HCT116 (cell line): Measurements from ENCODE around the gene ZNF783. TPM values are rescaled to one million over a fixed set of nuclear protein-coding genes. Genes with fewer than 3 reads are reported as not detected.

Source experiments
- ATAC-seq: fragments of 200-7000 bp; cut with Tn5 transposase; 2 replicates; pipeline ENCODE4 v1.9.1; 2020; ENCODE audit warnings: mild to moderate bottlenecking, moderate library complexity
- BruUV-seq: library from RNA; stranded (reverse); fragments of 400-500 nt; replicated peaks from 2 replicates; lab custom pipeline; 2021; lab: Mats Ljungman, UMichigan
- CTCF ChIA-PET: fragments of 300-600 bp; sonication (Branson Sonifier 250); formaldehyde crosslinking; loops from one replicate; lab custom pipeline; 2021; ENCODE audit warnings: antibody characterized with exemption; lab: Charles Lee
- POLR2A ChIA-PET: fragments of 300-600, 350-600 bp; sonication (Branson Sonifier 250); formaldehyde crosslinking; loops from one replicate; lab custom pipeline; 2021; ENCODE audit warnings: antibody characterized with exemption; lab: Charles Lee
- RAD21 ChIA-PET, 2 experiments: fragments of 300-600 bp; sonication (Branson Sonifier 250); formaldehyde crosslinking; loops; one replicate each; lab custom pipeline; 2023; ENCODE audit warnings: low total read pairs in 2 of 2; ENCODE audit not compliant: uncharacterized antibody in 2 of 2, unreplicated experiment in 2 of 2, low non-redundant PET in 1 of 2; lab: Charles Lee
- DNase-seq: peaks from one replicate; pipeline ENCODE4 v3.0.0-alpha.2; 2010; ENCODE audit warnings: low read depth, low spot score
- H2AFZ ChIP-seq: fragments of 200-600 bp; shearing (Covaris generic), sonication (generic); 2 replicates; pipeline ENCODE4 v1.6.1; 2017; ENCODE audit warnings: low read depth, mixed run types, mixed read lengths, antibody characterized with exemption, low read length; ENCODE audit not compliant: poor library complexity, severe bottlenecking
- H3K27ac ChIP-seq: 2 replicates; pipeline ENCODE4 v1.5.1; 2012; ENCODE audit warnings: low read depth, low read length
- H3K27me3 ChIP-seq: fragments of 200-600 bp; sonication (generic); 2 replicates; pipeline ENCODE4 v1.6.1; 2016; ENCODE audit warnings: mixed run types, low read length, mixed read lengths; ENCODE audit not compliant: insufficient read depth
- H3K36me3 ChIP-seq, 2 experiments: fragments of 200-500 bp in 1 of 2; fragments of 200-600 bp in 1 of 2; sonication (Bioruptor generic) in 1 of 2; sonication (generic) in 1 of 2; 2 replicates each; pipeline versions ENCODE4 v1.5.1 to v1.6.1; 2014 to 2016; ENCODE audit warnings: low read length in 2 of 2, inconsistent platforms in 1 of 2, mixed read lengths in 1 of 2, mixed run types in 1 of 2; ENCODE audit not compliant: insufficient read depth in 2 of 2, control insufficient read depth in 1 of 2
- H3K4me1 ChIP-seq, 2 experiments: fragments of 200-600 bp in 1 of 2; sonication (generic) in 1 of 2; 2 replicates each; pipeline versions ENCODE4 v1.5.1 to v1.6.1; 2012 to 2017; ENCODE audit warnings: low read length in 2 of 2, inconsistent platforms in 1 of 2, mild to moderate bottlenecking in 1 of 2, mixed read lengths in 1 of 2, mixed run types in 1 of 2, moderate library complexity in 1 of 2; ENCODE audit not compliant: insufficient read depth in 2 of 2, control insufficient read depth in 1 of 2
- H3K4me2 ChIP-seq: fragments of 200-600 bp; sonication (generic); 2 replicates; pipeline ENCODE4 v1.6.1; 2017; ENCODE audit warnings: mixed run types, low read length, mixed read lengths
- H3K4me3 ChIP-seq, 2 experiments: fragments of 200-600 bp in 1 of 2; sonication (generic) in 1 of 2; replicated peaks in 1 of 2; 2 replicates each; pipeline ENCODE4 v1.5.1; 2011 to 2016; ENCODE audit warnings: low read length in 2 of 2, control low read depth in 1 of 2, low read depth in 1 of 2, mild to moderate bottlenecking in 1 of 2, mixed read lengths in 1 of 2, mixed run types in 1 of 2
- H3K79me2 ChIP-seq: fragments of 200-600 bp; sonication (generic); 2 replicates; pipeline ENCODE4 v1.6.1; 2017; ENCODE audit warnings: mild to moderate bottlenecking, mixed run types, low read length, moderate library complexity, mixed read lengths; ENCODE audit not compliant: insufficient read depth
- H3K9ac ChIP-seq: fragments of 200-600 bp; sonication (generic); 2 replicates; pipeline ENCODE4 v1.6.1; 2016; ENCODE audit warnings: low read length, mixed read lengths
- H3K9me2 ChIP-seq: fragments of 200-600 bp; sonication (generic), shearing (Covaris generic); 2 replicates; pipeline ENCODE4 v1.6.1; 2017; ENCODE audit warnings: mixed run types, mild to moderate bottlenecking, moderate library complexity; ENCODE audit not compliant: insufficient read depth
- H3K9me3 ChIP-seq, 2 experiments: fragments of 200-500 bp in 1 of 2; fragments of 200-600 bp in 1 of 2; sonication (Bioruptor generic) in 1 of 2; sonication (generic) in 1 of 2; 2 replicates each; pipeline ENCODE4 v1.6.1; 2014 to 2017; ENCODE audit warnings: low read length in 2 of 2, mixed read lengths in 2 of 2, inconsistent platforms in 1 of 2, low read depth in 1 of 2, mild to moderate bottlenecking in 1 of 2, mixed run types in 1 of 2, moderate library complexity in 1 of 2; ENCODE audit not compliant: control insufficient read depth in 1 of 2, insufficient read depth in 1 of 2
- H4K20me1 ChIP-seq: fragments of 200-600 bp; sonication (generic), shearing (Covaris generic); 2 replicates; pipeline ENCODE4 v1.6.1; 2017; ENCODE audit warnings: mixed run types, mild to moderate bottlenecking, moderate library complexity; ENCODE audit not compliant: insufficient read depth
- CBX3 ChIP-seq: IDR thresholded peaks from 2 replicates; pipeline ENCODE4 v1.6.1; 2012; ENCODE audit warnings: low read depth
- ELF1 ChIP-seq: IDR thresholded peaks from 2 replicates; pipeline ENCODE4 v1.6.1; 2012; ENCODE audit warnings: low read depth, borderline replicate concordance
- MAX ChIP-seq: IDR thresholded peaks from 2 replicates; pipeline ENCODE4 v1.6.1; 2012
- POLR2AphosphoS5 ChIP-seq: IDR thresholded peaks from 2 replicates; pipeline ENCODE4 v1.6.1; 2011; ENCODE audit warnings: mild to moderate bottlenecking, low read depth, low read length, moderate library complexity
- RAD21 ChIP-seq: IDR thresholded peaks from 2 replicates; pipeline ENCODE4 v1.6.1; 2012; ENCODE audit warnings: low read depth, mild to moderate bottlenecking
- SP1 ChIP-seq: IDR thresholded peaks from 2 replicates; pipeline ENCODE4 v1.6.1; 2012; ENCODE audit warnings: low read depth
- YY1 ChIP-seq: IDR thresholded peaks from 2 replicates; pipeline ENCODE4 v1.6.1; 2011; ENCODE audit warnings: low read length, low read depth, moderate library complexity, mild to moderate bottlenecking; ENCODE audit not compliant: insufficient replicate concordance; ENCODE audit errors: extremely low read depth
- ZFX ChIP-seq: fragments of 450-650 bp; IDR thresholded peaks from 2 replicates; pipeline ENCODE4 v1.6.1; 2017
- ZNF274 ChIP-seq: fragments of 200-500 bp; sonication (Bioruptor generic); IDR thresholded peaks from 2 replicates; pipeline ENCODE4 v1.6.1; 2014; ENCODE audit warnings: mild to moderate bottlenecking, low read depth, low read length, inconsistent platforms
- intact Hi-C: fragments of 100-400 bp; cut with micrococcal nuclease; formaldehyde crosslinking; loops from 2 replicates; pipeline ENCODE4 v1.10.0; 2022
- total RNA-seq: library from RNA; stranded (reverse); gene quantifications from one replicate; pipeline ENCODE4 v1.2.1, GENCODE V29; 2021; ENCODE audit not compliant: unreplicated experiment
- TF ChIP-seq, protein P1 (sequence below): IDR thresholded peaks from 2 replicates; pipeline ENCODE4 v1.6.1; 2011; ENCODE audit warnings: mild to moderate bottlenecking, low read length, moderate library complexity; ENCODE audit not compliant: insufficient replicate concordance; ENCODE audit errors: extremely low read depth

The ZNF783 gene
- total RNA-seq, 1 experiment from 2014 or later: 12.5 TPM

- peak overlapping the region; percentile 86 for H3K4me2 ChIP-seq
- intact Hi-C loops: loop anchor here (5.0 kb wide), 1 partner anchor 196 kb away; no protein-coding TSS in a partner anchor
- no peaks in the 10 kb centered on the region for H3K9me2 ChIP-seq
- DNase-seq (no peak), ATAC-seq (no peak)
- ChIA-PET RAD21 (no interaction called here), CTCF (interaction anchor here (0.6 to 1.4 kb wide), 7 partner anchors 9 to 219 kb away, joined by 3 to 8 read pairs (median 3); partner anchors contain the start of gene ZNF777), POLR2A (interaction anchor here (0.6 to 1.0 kb wide), 3 partner anchors 14 to 66 kb away, joined by 3 to 4 read pairs (median 3); partner anchors contain the start of gene ZNF282)
- H2AFZ ChIP-seq: peak overlapping the region; percentile 16
- H4K20me1 ChIP-seq: no peaks in the 10 kb centered on the region
- no peaks in the 10 kb centered on the region for H3K9me3 ChIP-seq
- H3K27me3 ChIP-seq: no peaks in the 10 kb centered on the region
- H3K9ac ChIP-seq: peak overlapping the region; percentile 65
- H3K79me2 ChIP-seq: no peaks in the 10 kb centered on the region; the same call in none of the 2 replicates
- peak overlapping the region; percentile 82 for H3K27ac ChIP-seq
- TF ChIP-seq SP1 (no peak), CBX3 (no peak), ELF1 (no peak), RAD21 (no peak), POLR2AphosphoS5 (no peak), ZNF274 (no peak), ZFX (no peak), MAX (no peak), YY1 (no peak)
- TF ChIP-seq, protein P1, sequence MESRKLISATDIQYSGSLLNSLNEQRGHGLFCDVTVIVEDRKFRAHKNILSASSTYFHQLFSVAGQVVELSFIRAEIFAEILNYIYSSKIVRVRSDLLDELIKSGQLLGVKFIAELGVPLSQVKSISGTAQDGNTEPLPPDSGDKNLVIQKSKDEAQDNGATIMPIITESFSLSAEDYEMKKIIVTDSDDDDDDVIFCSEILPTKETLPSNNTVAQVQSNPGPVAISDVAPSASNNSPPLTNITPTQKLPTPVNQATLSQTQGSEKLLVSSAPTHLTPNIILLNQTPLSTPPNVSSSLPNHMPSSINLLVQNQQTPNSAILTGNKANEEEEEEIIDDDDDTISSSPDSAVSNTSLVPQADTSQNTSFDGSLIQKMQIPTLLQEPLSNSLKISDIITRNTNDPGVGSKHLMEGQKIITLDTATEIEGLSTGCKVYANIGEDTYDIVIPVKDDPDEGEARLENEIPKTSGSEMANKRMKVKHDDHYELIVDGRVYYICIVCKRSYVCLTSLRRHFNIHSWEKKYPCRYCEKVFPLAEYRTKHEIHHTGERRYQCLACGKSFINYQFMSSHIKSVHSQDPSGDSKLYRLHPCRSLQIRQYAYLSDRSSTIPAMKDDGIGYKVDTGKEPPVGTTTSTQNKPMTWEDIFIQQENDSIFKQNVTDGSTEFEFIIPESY: no peak
- TSS peak; percentile 84 for BruUV-seq
- H3K36me3 ChIP-seq: no peaks in the 10 kb centered on the region
- peaks cover 0 to 19% of the 10 kb centered on the region in 2 experiments; a peak in 3 of 4 replicates for H3K4me1 ChIP-seq
- peak overlapping the region; percentile 34 to 57 for H3K4me3 ChIP-seq
Observed at GRCh38 chr7:149261316-149261828, 624 bp upstream of the ZNF783 start.
